Left ventricle myocardium inferior (tissue), 1 donor: ENCODE measurements around the gene TTYH1. TPM values are rescaled to one million over a fixed set of nuclear protein-coding genes. Genes with fewer than 3 reads are reported as not detected.
A peak's percentile ranks its signal among the peaks of the same experiment; 100 is the strongest.

Experiments used
- DNase-seq: peaks from one replicate; pipeline ENCODE4 v3.0.0-alpha.2; 2020
- H3K27ac ChIP-seq: fragments of 200-600 bp; replicated peaks from 2 replicates; pipeline ENCODE4 v1.8.0; 2021
- H3K27me3 ChIP-seq: fragments of 200-600 bp; 2 replicates; pipeline ENCODE4 v1.8.0; 2021; ENCODE audit warnings: low read depth
- H3K36me3 ChIP-seq: fragments of 200-600 bp; 2 replicates; pipeline ENCODE4 v1.8.0; 2021
- H3K4me1 ChIP-seq: fragments of 200-600 bp; 2 replicates; pipeline ENCODE4 v1.8.0; 2021
- H3K4me3 ChIP-seq: fragments of 200-600 bp; 2 replicates; pipeline ENCODE4 v1.8.0; 2021; ENCODE audit warnings: mild to moderate bottlenecking, moderate library complexity
- H3K9me3 ChIP-seq: fragments of 200-600 bp; replicated peaks from 2 replicates; pipeline ENCODE4 v1.8.0; 2021
- CTCF ChIP-seq: fragments of 200-600 bp; IDR thresholded peaks from 2 replicates; pipeline ENCODE4 v1.8.0; 2021; ENCODE audit warnings: antibody characterized with exemption, mild to moderate bottlenecking, borderline replicate concordance
- intact Hi-C: fragments of 100-400 bp; cut with micrococcal nuclease; formaldehyde crosslinking; loops from one replicate; pipeline ENCODE4 v1.11.0; 2022
- total RNA-seq: library from RNA; stranded (reverse); fragmentation: NEBNext Ultra II Directional; extraction: Animal tissue kit (Norgen Biotek cat#: 25700); gene quantifications from one replicate; pipeline ENCODE4 v1.2.1, GENCODE V29; 2021
- donor health status: DM: no; HTN: yes; CAD: no; lungs with severe emphysema.

The TTYH1 gene
- total RNA-seq, 1 donor from 2014 or later: 1.9 TPM

- H3K4me1 ChIP-seq: peaks cover 46% of the 10 kb centered on the region
- H3K27me3 ChIP-seq: peaks cover 69% of the 10 kb centered on the region
- TF ChIP-seq CTCF: no peak
- no peaks in the 10 kb centered on the region for H3K36me3 ChIP-seq
- peak overlapping the region; percentile 27 for H3K27ac ChIP-seq
- peak; percentile 56 for DNase-seq
- H3K4me3 ChIP-seq: peak overlapping the region; percentile 51
- no peaks in the 10 kb centered on the region for H3K9me3 ChIP-seq
- intact Hi-C loops: no loop called here
Observed at GRCh38 chr19:54431255-54431838, 16.1 kb downstream of the TTYH1 start.

GRCh38 chr19:54432144-54432738, 17.0 kb downstream of the TTYH1 start:
- Histone ChIP-seq H3K27ac (no peak overlapping the region), H3K4me3 (no peak overlapping the region), H3K4me1 (peaks cover 54% of the 10 kb centered on the region), H3K9me3 (no peaks in the 10 kb centered on the region), H3K27me3 (peaks cover 63% of the 10 kb centered on the region), H3K36me3 (no peaks in the 10 kb centered on the region)
- TF ChIP-seq CTCF: no peak
- intact Hi-C loops: no loop called here
- no peak for DNase-seq

- intact Hi-C loops: no loop called here
- H3K27me3 ChIP-seq: peaks cover 51% of the 10 kb centered on the region
- no peak for TF ChIP-seq CTCF
- H3K27ac ChIP-seq: no peak overlapping the region
- no peaks in the 10 kb centered on the region for H3K36me3 ChIP-seq
- DNase-seq: no peak
- H3K9me3 ChIP-seq: no peaks in the 10 kb centered on the region
- H3K4me1 ChIP-seq: peaks cover 58% of the 10 kb centered on the region
- no peak overlapping the region for H3K4me3 ChIP-seq
Observed at GRCh38 chr19:54433697-54434096, 18.4 kb downstream of the TTYH1 start.

GRCh38 chr19:54434112-54434872, 19.0 kb downstream of the TTYH1 start:
- H3K27ac ChIP-seq: no peak overlapping the region
- no peak overlapping the region for H3K4me3 ChIP-seq
- no peak for DNase-seq
- peaks cover 45% of the 10 kb centered on the region for H3K27me3 ChIP-seq
- H3K4me1 ChIP-seq: peaks cover 64% of the 10 kb centered on the region
- no peaks in the 10 kb centered on the region for H3K36me3 ChIP-seq
- no peaks in the 10 kb centered on the region for H3K9me3 ChIP-seq
- intact Hi-C loops: no loop called here
- no peak for TF ChIP-seq CTCF

- Histone ChIP-seq H3K9me3 (no peaks in the 10 kb centered on the region), H3K27me3 (peaks cover 39% of the 10 kb centered on the region), H3K36me3 (no peaks in the 10 kb centered on the region), H3K4me1 (peaks cover 61% of the 10 kb centered on the region), H3K27ac (no peak overlapping the region), H3K4me3 (no peak overlapping the region)
- intact Hi-C loops: no loop called here
- no peak for DNase-seq
- no peak for TF ChIP-seq CTCF
Observed at GRCh38 chr19:54434873-54435214, 19.6 kb downstream of the TTYH1 start.
